ENCODE results near the gene CTSH. TPM values are rescaled to one million over a fixed set of nuclear protein-coding genes. Genes with fewer than 3 reads are reported as not detected.
A peak's percentile ranks its signal among the peaks of the same experiment; 100 is the strongest.

CTSH gene
- total and polyA plus RNA-seq, 2 of the 13 experiments (the other 11 are each of a cell fraction or from before 2014, with no cell fraction given), result 265 to 653 TPM

DNA sequence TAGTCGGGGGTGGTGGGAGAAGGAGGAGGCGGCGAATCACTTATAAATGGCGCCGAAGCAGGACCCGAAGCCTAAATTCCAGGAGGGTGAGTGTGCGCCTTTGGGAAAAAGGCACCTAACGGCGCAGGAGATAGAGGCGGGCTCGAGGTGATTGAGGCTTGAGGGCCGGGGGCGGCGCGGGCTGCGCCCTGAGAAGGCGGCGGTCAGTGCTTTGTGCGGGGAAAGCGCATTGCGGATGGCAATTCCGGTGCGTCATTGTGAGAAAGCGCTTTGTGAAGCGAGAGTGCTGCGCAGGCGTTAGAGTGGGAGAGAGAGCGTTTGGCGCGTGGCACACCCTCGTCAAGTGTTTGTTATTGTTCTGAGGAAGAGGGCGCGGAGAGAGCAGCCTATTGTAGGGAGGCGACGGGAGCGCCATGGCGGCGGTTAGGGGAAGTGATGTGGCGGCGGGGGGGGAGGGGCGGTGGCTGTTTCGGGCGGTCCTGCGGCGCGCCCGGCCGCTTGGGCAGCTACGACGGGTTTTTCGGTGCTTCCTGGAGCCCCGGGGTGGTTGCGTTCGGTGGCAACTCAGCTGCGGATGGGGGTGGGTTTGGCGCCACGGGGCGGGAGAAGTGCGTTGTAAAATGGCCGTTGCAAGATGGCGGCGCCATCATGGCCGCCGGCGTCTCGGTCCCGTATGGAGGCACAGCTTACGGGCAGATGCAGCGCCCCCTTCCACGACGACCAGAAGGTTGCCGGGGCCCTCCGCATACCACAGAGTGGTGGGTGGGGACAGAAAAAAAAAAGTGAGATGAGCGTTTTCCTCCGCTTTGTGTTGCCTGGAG, 71.7 kb downstream of the CTSH start (continued):
- TF ChIP-seq, protein P1, sequence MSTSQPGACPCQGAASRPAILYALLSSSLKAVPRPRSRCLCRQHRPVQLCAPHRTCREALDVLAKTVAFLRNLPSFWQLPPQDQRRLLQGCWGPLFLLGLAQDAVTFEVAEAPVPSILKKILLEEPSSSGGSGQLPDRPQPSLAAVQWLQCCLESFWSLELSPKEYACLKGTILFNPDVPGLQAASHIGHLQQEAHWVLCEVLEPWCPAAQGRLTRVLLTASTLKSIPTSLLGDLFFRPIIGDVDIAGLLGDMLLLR (CRISPR knock-in tag; IDR thresholded peaks at IDR 0.05), result no peak
- no peak for TF ChIP-seq ZNF546 (CRISPR knock-in tag; conservative IDR thresholded peaks at IDR 0.05)
- TF ChIP-seq ZFP90 (CRISPR knock-in tag; IDR thresholded peaks at IDR 0.05; ENCODE audit: borderline replicate concordance), result 0 out of 2 replicates have a peak, but pooled peaks have one; percentile 51
- peak; percentile 78 for TF ChIP-seq KAT8 (CRISPR knock-in tag; IDR thresholded peaks at IDR 0.05)
- no peak for TF ChIP-seq ZNF20 (CRISPR knock-in tag; IDR thresholded peaks at IDR 0.05)
- no peak; the same call in 1 of the 2 replicates for TF ChIP-seq HOXA5 (CRISPR knock-in tag; IDR thresholded peaks at IDR 0.05)
- no peak for TF ChIP-seq ZNF335 (CRISPR knock-in tag; IDR thresholded peaks at IDR 0.05)
- 0 out of 2 replicates have a peak, but pooled peaks have one; percentile 43 for TF ChIP-seq ZNF607 (CRISPR knock-in tag; IDR thresholded peaks at IDR 0.05; ENCODE audit: borderline replicate concordance)
- peak; percentile 52 for TF ChIP-seq U2AF1 (optimal IDR thresholded peaks at IDR 0.05; ENCODE audit: low read depth, low read length)
- TF ChIP-seq ZFP91 (CRISPR knock-in tag; IDR thresholded peaks at IDR 0.05; ENCODE audit: borderline replicate concordance), result peak; percentile 3; the same call in 1 of the 2 replicates
- TF ChIP-seq, protein P2, sequence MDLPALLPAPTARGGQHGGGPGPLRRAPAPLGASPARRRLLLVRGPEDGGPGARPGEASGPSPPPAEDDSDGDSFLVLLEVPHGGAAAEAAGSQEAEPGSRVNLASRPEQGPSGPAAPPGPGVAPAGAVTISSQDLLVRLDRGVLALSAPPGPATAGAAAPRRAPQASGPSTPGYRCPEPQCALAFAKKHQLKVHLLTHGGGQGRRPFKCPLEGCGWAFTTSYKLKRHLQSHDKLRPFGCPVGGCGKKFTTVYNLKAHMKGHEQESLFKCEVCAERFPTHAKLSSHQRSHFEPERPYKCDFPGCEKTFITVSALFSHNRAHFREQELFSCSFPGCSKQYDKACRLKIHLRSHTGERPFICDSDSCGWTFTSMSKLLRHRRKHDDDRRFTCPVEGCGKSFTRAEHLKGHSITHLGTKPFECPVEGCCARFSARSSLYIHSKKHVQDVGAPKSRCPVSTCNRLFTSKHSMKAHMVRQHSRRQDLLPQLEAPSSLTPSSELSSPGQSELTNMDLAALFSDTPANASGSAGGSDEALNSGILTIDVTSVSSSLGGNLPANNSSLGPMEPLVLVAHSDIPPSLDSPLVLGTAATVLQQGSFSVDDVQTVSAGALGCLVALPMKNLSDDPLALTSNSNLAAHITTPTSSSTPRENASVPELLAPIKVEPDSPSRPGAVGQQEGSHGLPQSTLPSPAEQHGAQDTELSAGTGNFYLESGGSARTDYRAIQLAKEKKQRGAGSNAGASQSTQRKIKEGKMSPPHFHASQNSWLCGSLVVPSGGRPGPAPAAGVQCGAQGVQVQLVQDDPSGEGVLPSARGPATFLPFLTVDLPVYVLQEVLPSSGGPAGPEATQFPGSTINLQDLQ (CRISPR knock-in tag; IDR thresholded peaks at IDR 0.05), result peak; percentile 70; the same call in 1 of the 2 replicates
- no peak for TF ChIP-seq CENPX (CRISPR knock-in tag; IDR thresholded peaks at IDR 0.05)
- no peak for TF ChIP-seq PRPF4 (IDR thresholded peaks at IDR 0.05; ENCODE audit: low read depth, low read length, poor library complexity, severe bottlenecking)
- TF ChIP-seq POLR2G (IDR thresholded peaks at IDR 0.05; ENCODE audit: low read depth, low read length), result peak; percentile 73
- TF ChIP-seq RAD21 (CRISPR knock-in tag; IDR thresholded peaks at IDR 0.05), result peak; percentile 33; the same call in 1 of the 2 replicates
- TF ChIP-seq HMG20B (CRISPR knock-in tag; conservative IDR thresholded peaks at IDR 0.05), result 0 out of 2 replicates have a peak, but pooled peaks have one; percentile 5
- TF ChIP-seq POLR2AphosphoS5 (IDR thresholded peaks at IDR 0.05; ENCODE audit: low read depth, low read length), result peak; percentile 65; the same call in 1 of the 2 replicates
- peak; percentile 86 for TF ChIP-seq SAP130 (CRISPR knock-in tag; IDR thresholded peaks at IDR 0.05; ENCODE audit: low read depth)
- no peak for TF ChIP-seq NFYB (CRISPR knock-in tag; IDR thresholded peaks at IDR 0.05)
- no peak for TF ChIP-seq TCF7 (IDR thresholded peaks at IDR 0.05; ENCODE audit: low read depth)
- no peak for TF ChIP-seq ZNF557 (CRISPR knock-in tag; IDR thresholded peaks at IDR 0.05)
- TF ChIP-seq HES4 (CRISPR knock-in tag; IDR thresholded peaks at IDR 0.05; ENCODE audit: borderline replicate concordance), result peak; percentile 48; the same call in 1 of the 2 replicates
- peak; percentile 25; the same call in 1 of the 2 replicates for TF ChIP-seq BORCS8-MEF2B (CRISPR knock-in tag; IDR thresholded peaks at IDR 0.05)
